Left lung (tissue), 10 donors: ENCODE measurements around the gene EFCC1. TPM values are rescaled to one million over a fixed set of nuclear protein-coding genes. Genes with fewer than 3 reads are reported as not detected.
A peak's percentile ranks its signal among the peaks of the same experiment; 100 is the strongest.

Experiments
- ATAC-seq: fragments of 200-7000 bp; cut with Tn5 transposase; one replicate; pipeline ENCODE4 v1.9.1; 2020; ENCODE audit warnings: moderate library complexity
- DNase-seq, 4 donors: peaks; one replicate each; pipeline ENCODE4 v3.0.0-alpha.2; 2013 to 2020
- H3K27ac ChIP-seq, 2 donors: fragments of 200-600 bp; sonication (generic) in 1 of 2; one replicate each; pipeline versions ENCODE4 v1.5.0 to v1.8.0; 2020 to 2021
- H3K27me3 ChIP-seq, 2 donors: fragments of 200-600 bp; sonication (generic) in 1 of 2; one replicate each; pipeline versions ENCODE4 v1.5.0 to v1.8.0; 2020 to 2021
- H3K36me3 ChIP-seq, 2 donors: fragments of 200-600 bp; sonication (generic) in 1 of 2; one replicate each; pipeline versions ENCODE4 v1.5.0 to v1.8.0; 2020 to 2021
- H3K4me1 ChIP-seq, 2 donors: fragments of 200-600 bp; one replicate each; pipeline ENCODE4 v1.8.0; 2021
- H3K4me3 ChIP-seq, 2 donors: fragments of 200-600 bp; sonication (generic) in 1 of 2; one replicate each; pipeline versions ENCODE4 v1.5.0 to v1.8.0; 2020 to 2021; ENCODE audit warnings: mild to moderate bottlenecking in 1 of 2
- H3K9me3 ChIP-seq, 2 donors: fragments of 200-600 bp; sonication (generic) in 1 of 2; one replicate each; pipeline versions ENCODE4 v1.5.0 to v1.8.0; 2020 to 2021
- intact Hi-C, 2 donors: fragments of 100-400 bp; cut with DNase I; formaldehyde crosslinking; loops; one replicate each; pipeline versions ENCODE4 v1.11.2 to v1.14.2; 2022
- polyA plus RNA-seq, 6 donors: library from polyadenylated mRNA; unstranded; fragments of 120-200 nt; gene quantifications; one replicate each; pipeline ENCODE4 v1.2.1, GENCODE V29; 2013; ENCODE audit not compliant: insufficient read length in 6 of 6
- total RNA-seq, 2 donors: library from RNA; stranded (reverse); fragmentation: NEBNext Ultra II Directional; extraction: Animal tissue kit (Norgen Biotek cat#: 25700); gene quantifications; one replicate each; pipeline ENCODE4 v1.2.1, GENCODE V29; 2021
- TF ChIP-seq, protein P1 (sequence below), 2 donors: fragments of 200-600 bp; sonication (generic) in 1 of 2; IDR thresholded peaks; one replicate each; pipeline versions ENCODE4 v1.5.0 to v1.8.0; 2021; ENCODE audit warnings: antibody characterized with exemption in 2 of 2
- donor health status: DM: no; HTN: yes; CAD: no.
- donor health status: DM: no; HTN: no; CAD: no.

The EFCC1 gene
- total and polyA plus RNA-seq, 8 donors = 2.7 to 16.8 (median 12.9) TPM

DNA sequence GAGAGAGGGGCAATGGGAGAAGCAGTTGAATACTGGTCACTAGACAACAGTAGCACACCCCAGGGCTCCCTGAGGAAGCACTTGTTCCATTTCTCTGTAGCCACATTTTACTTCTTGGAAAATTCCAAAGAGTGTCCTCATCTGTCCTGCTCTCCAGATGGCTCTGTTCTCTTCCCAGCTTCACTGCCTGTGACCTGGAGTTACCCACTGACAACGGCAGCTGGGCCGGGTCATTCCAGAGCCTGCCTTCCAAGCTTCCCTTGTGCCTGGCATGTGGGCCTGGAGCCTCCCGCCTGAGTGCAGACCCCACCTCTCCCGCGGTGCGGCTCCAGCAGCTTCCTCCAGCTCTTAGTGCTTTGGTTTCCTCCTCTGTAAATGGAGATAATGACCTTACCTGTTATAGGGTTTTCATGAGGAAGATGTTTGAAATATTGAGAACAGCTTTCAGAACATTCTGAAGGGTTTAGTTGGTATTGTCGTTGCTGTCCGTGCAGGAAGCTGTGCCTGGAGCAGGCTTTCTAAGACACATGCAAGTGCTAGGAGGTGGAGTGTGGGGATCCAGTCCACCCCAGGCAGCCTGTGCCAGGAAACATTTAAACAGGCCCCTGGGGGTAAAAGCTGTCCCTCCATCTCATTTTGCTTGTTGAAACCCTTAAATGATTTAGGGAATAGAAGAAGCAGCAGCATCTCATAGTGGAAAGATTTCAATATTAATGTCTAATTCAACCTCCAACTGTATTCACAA, 24.8 kb downstream of the EFCC1 start:
- Histone ChIP-seq H3K36me3 (no peaks in the 10 kb centered on the region), H3K4me3 (no peak overlapping the region), H3K4me1 (peaks cover 15 to 45% of the 10 kb centered on the region in 2 donors), H3K27me3 (no peaks in the 10 kb centered on the region), H3K9me3 (no peaks in the 10 kb centered on the region), H3K27ac (peak overlapping the region in 1 of 2 donors; percentile 69)
- intact Hi-C loops = no loop called here
- TF ChIP-seq, protein P1, sequence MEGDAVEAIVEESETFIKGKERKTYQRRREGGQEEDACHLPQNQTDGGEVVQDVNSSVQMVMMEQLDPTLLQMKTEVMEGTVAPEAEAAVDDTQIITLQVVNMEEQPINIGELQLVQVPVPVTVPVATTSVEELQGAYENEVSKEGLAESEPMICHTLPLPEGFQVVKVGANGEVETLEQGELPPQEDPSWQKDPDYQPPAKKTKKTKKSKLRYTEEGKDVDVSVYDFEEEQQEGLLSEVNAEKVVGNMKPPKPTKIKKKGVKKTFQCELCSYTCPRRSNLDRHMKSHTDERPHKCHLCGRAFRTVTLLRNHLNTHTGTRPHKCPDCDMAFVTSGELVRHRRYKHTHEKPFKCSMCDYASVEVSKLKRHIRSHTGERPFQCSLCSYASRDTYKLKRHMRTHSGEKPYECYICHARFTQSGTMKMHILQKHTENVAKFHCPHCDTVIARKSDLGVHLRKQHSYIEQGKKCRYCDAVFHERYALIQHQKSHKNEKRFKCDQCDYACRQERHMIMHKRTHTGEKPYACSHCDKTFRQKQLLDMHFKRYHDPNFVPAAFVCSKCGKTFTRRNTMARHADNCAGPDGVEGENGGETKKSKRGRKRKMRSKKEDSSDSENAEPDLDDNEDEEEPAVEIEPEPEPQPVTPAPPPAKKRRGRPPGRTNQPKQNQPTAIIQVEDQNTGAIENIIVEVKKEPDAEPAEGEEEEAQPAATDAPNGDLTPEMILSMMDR (IDR thresholded peaks at IDR 0.05) = no peak
- peak in 2 of 4 donors; percentile 51 to 86 for DNase-seq
- ATAC-seq = no peak

- no peaks in the 10 kb centered on the region for H3K9me3 ChIP-seq
These were observed 25.8 kb downstream of the EFCC1 start for GRCh38 chr3:129026728-129027543.

DNA sequence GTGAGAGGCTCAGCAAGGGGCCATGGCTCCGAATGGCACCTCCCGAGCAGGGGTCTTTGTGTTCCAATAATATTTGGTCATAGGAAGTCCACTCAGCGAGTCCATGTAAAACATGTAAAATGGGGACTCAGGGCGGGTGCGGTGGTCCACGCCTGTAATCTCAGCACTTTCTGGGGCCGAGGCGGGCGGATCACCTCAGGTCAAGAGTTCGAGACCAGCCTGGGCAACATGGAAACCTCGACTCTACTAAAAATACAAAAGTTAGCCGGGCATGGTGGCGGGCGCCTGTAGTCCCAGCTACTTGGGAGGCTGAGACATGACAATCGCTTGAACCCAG, 26.4 kb downstream of the EFCC1 start:
- H3K27ac ChIP-seq = peak overlapping the region in 1 of 2 donors; percentile 69
- intact Hi-C loops = no loop called here
- H3K27me3 ChIP-seq = no peaks in the 10 kb centered on the region
- H3K36me3 ChIP-seq = no peaks in the 10 kb centered on the region
- DNase-seq = peak in 1 of 4 donors; percentile 31
- peaks cover 12 to 37% of the 10 kb centered on the region in 2 donors for H3K4me1 ChIP-seq
- peak overlapping the region; percentile 24 to 41 for H3K4me3 ChIP-seq
- no peak for ATAC-seq
- TF ChIP-seq, protein P1 (IDR thresholded peaks at IDR 0.05) = no peak
- no peaks in the 10 kb centered on the region for H3K9me3 ChIP-seq

More at GRCh38 chr3:129026728-129027543, 25.8 kb downstream of the EFCC1 start:
- H3K27me3 ChIP-seq = no peaks in the 10 kb centered on the region
- peak overlapping the region; percentile 24 to 41 for H3K4me3 ChIP-seq
- TF ChIP-seq, protein P1 (IDR thresholded peaks at IDR 0.05) = peak; percentile 64 to 73
- intact Hi-C loops = no loop called here
- peak overlapping the region in 1 of 2 donors; percentile 69 for H3K27ac ChIP-seq
- DNase-seq = peak in 3 of 4 donors; percentile 90 to 94 (median 92)
- peaks cover 15 to 42% of the 10 kb centered on the region in 2 donors for H3K4me1 ChIP-seq
- peak; percentile 97 for ATAC-seq
- H3K36me3 ChIP-seq = no peaks in the 10 kb centered on the region

GRCh38 chr3:129028866-129029265, 27.8 kb downstream of the EFCC1 start:
- Histone ChIP-seq H3K27me3 (no peaks in the 10 kb centered on the region), H3K4me1 (peaks cover 11 to 30% of the 10 kb centered on the region in 2 donors), H3K9me3 (no peaks in the 10 kb centered on the region), H3K4me3 (no peak overlapping the region), H3K27ac (no peak overlapping the region), H3K36me3 (no peaks in the 10 kb centered on the region)
- TF ChIP-seq, protein P1 (IDR thresholded peaks at IDR 0.05) = no peak
- DNase-seq = peak in 1 of 4 donors; percentile 45
- no peak for ATAC-seq
- intact Hi-C loops = no loop called here

DNA sequence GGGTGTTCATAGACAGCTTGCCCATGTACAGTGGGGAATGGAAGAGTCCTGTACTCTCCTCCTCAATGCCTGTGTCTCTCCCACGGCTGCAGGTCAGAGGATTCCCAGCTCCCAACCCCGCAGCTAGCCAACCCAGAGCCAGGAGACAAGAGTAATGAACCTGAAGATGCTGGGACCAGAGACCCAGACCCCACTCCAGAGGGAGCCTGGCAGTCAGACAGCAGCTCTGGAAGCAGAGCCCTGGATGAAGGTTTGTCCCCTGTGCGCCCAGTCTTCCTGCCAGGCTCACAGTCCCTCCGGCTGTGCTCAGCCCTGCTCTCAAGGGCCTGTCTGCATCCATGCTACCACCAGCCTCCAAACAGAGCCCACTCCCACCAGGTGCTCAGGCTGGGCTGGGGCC, 29.5 kb downstream of the EFCC1 start:
- no peak for ATAC-seq
- TF ChIP-seq, protein P1 (IDR thresholded peaks at IDR 0.05) = no peak
- peaks cover 11 to 19% of the 10 kb centered on the region in 2 donors for H3K4me1 ChIP-seq

More for the DNA sequence above, 29.5 kb downstream of the EFCC1 start:
- Histone ChIP-seq H3K9me3 (no peaks in the 10 kb centered on the region), H3K27ac (no peak overlapping the region), H3K36me3 (no peaks in the 10 kb centered on the region), H3K4me3 (no peak overlapping the region), H3K27me3 (no peaks in the 10 kb centered on the region)
- DNase-seq = no peak
- intact Hi-C loops = no loop called here
